B cell (primary cell): ENCODE data around the gene DGKQ. TPM values are rescaled to one million over a fixed set of nuclear protein-coding genes. Genes with fewer than 3 reads are reported as not detected.
"Not testable (repeated sequence)": the region's sequence is repeated elsewhere in the genome, so short reads cannot be mapped to it uniquely, and the experiment has no call there.

Experiments used
- ATAC-seq: fragments of 200-7000 bp; cut with Tn5 transposase; one replicate; pipeline ENCODE4 v1.10.0; 2021; ENCODE audit warnings: low read depth, mild to moderate bottlenecking, moderate number of reproducible peaks, moderate library complexity
- CTCF ChIA-PET: fragments of 350-600 bp; sonication (Branson Sonifier 250); formaldehyde crosslinking; loops from one replicate; lab custom pipeline; 2021; ENCODE audit warnings: antibody characterized with exemption, inconsistent platforms; lab: Charles Lee
- POLR2A ChIA-PET: fragments of 350-600 bp; sonication (Branson Sonifier 250); formaldehyde crosslinking; loops from one replicate; lab custom pipeline; 2021; ENCODE audit warnings: antibody characterized with exemption; lab: Charles Lee
- DNase-seq: peaks from one replicate; pipeline ENCODE4 v3.0.0; 2013
- H2AFZ ChIP-seq: 2 replicates; pipeline ENCODE4 v1.6.1; 2012; ENCODE audit warnings: mild to moderate bottlenecking, low read depth, low read length; ENCODE audit not compliant: insufficient read depth, poor library complexity, severe bottlenecking
- H3K27ac ChIP-seq, 2 donors: 1 replicate in 1 of 2; 2 replicates in 1 of 2; pipeline ENCODE4 v1.5.1; 2012 to 2013; ENCODE audit warnings: low read length in 2 of 2, mild to moderate bottlenecking in 2 of 2, moderate library complexity in 1 of 2
- H3K27me3 ChIP-seq, 4 experiments: fragments of 200-600 bp in 1 of 4; sonication (generic) in 1 of 4; replicated peaks in 1 of 4; 1 replicate in 2 of 4; 2 replicates in 2 of 4; pipeline versions ENCODE4 v1.6.1 to v1.7.0; 2013 to 2016; ENCODE audit warnings: low read length in 3 of 4, mild to moderate bottlenecking in 2 of 4, mixed read lengths in 1 of 4, moderate library complexity in 1 of 4; ENCODE audit not compliant: insufficient read depth in 4 of 4, control insufficient read depth in 3 of 4; ENCODE audit errors: control extremely low read depth in 1 of 4
- H3K36me3 ChIP-seq, 2 experiments: replicated peaks in 1 of 2; 1 replicate in 1 of 2; 2 replicates in 1 of 2; pipeline versions ENCODE4 v1.6.1 to v1.7.1; 2013; ENCODE audit warnings: low read length in 1 of 2; ENCODE audit not compliant: insufficient read depth in 2 of 2, control insufficient read depth in 1 of 2; ENCODE audit errors: control extremely low read depth in 1 of 2, extremely low read depth in 1 of 2
- H3K4me1 ChIP-seq, 2 donors: fragments of 200-600 bp in 1 of 2; sonication (generic) in 1 of 2; 1 replicate in 1 of 2; 2 replicates in 1 of 2; pipeline versions ENCODE4 v1.5.1 to v1.6.1; 2013 to 2017; ENCODE audit warnings: low read length in 2 of 2; ENCODE audit not compliant: control insufficient read depth in 2 of 2, insufficient read depth in 2 of 2
- H3K4me2 ChIP-seq: replicated peaks from 2 replicates; pipeline ENCODE3; 2012; ENCODE audit warnings: mild to moderate bottlenecking, low read depth, low read length; ENCODE audit not compliant: poor library complexity, severe bottlenecking
- H3K4me3 ChIP-seq, 5 experiments: fragments of 200-600 bp in 1 of 5; sonication (generic) in 1 of 5; 1 replicate in 3 of 5; 2 replicates in 2 of 5; pipeline versions ENCODE4 v1.5.1 to v1.7.0; 2011 to 2016; ENCODE audit warnings: low read length in 4 of 5, mild to moderate bottlenecking in 4 of 5, low read depth in 2 of 5, control low read depth in 1 of 5, moderate library complexity in 1 of 5; ENCODE audit not compliant: insufficient read depth in 1 of 5; ENCODE audit errors: control extremely low read depth in 1 of 5, extremely low read depth in 1 of 5
- H3K79me2 ChIP-seq: fragments of 200-600 bp; sonication (generic); one replicate; pipeline ENCODE4 v1.6.0; 2016; ENCODE audit warnings: low read length; ENCODE audit not compliant: control insufficient read depth, insufficient read depth
- H3K9ac ChIP-seq: fragments of 200-600 bp; sonication (generic); 2 replicates; pipeline ENCODE4 v1.6.1; 2017; ENCODE audit warnings: mild to moderate bottlenecking, low read length, moderate library complexity
- H3K9me3 ChIP-seq, 3 donors: one replicate each; pipeline versions ENCODE4 v1.6.1 to v1.7.1; 2013; ENCODE audit warnings: low read length in 2 of 3; ENCODE audit not compliant: control insufficient read depth in 2 of 3, insufficient read depth in 1 of 3; ENCODE audit errors: control extremely low read depth in 1 of 3
- H4K20me1 ChIP-seq: 2 replicates; pipeline ENCODE4 v1.6.0; 2012; ENCODE audit warnings: mild to moderate bottlenecking, low read length; ENCODE audit not compliant: insufficient read depth, control insufficient read depth, poor library complexity, severe bottlenecking
- H3K27ac Mint-ChIP-seq: one replicate; pipeline ENCODE4 v1.8.0; 2021; ENCODE audit warnings: mixed read lengths
- H3K27me3 Mint-ChIP-seq: one replicate; pipeline ENCODE4 v1.8.0; 2021; ENCODE audit warnings: mixed read lengths
- H3K4me1 Mint-ChIP-seq: one replicate; pipeline ENCODE4 v1.8.0; 2021; ENCODE audit warnings: mixed read lengths
- H3K4me3 Mint-ChIP-seq: one replicate; pipeline ENCODE4 v1.8.0; 2021; ENCODE audit warnings: mixed read lengths
- H3K9me3 Mint-ChIP-seq: one replicate; pipeline ENCODE4 v1.8.0; 2022; ENCODE audit warnings: mixed read lengths; ENCODE audit not compliant: insufficient read depth
- EZH2 ChIP-seq: IDR thresholded peaks from 2 replicates; pipeline ENCODE4 v1.6.1; 2012; ENCODE audit warnings: borderline replicate concordance, low read depth, mild to moderate bottlenecking, moderate library complexity, low read length; ENCODE audit not compliant: insufficient read depth, poor library complexity, severe bottlenecking
- WGBS: methylation state at CpG from one replicate; pipeline ENCODE4 v1.1.5; 2013; ENCODE audit warnings: missing lambda C conversion rate; ENCODE audit not compliant: insufficient coverage; 5-methylcytosine and 5-hydroxymethylcytosine counted together
- intact Hi-C: fragments of 100-400 bp; cut with micrococcal nuclease; formaldehyde crosslinking; loops from one replicate; pipeline ENCODE4 v1.10.0; 2022
- polyA plus RNA-seq: library from polyadenylated mRNA; depleted of rRNA; stranded (reverse); fragments of >200 nt; gene quantifications from 2 replicates; pipeline ENCODE4 v1.2.3, GENCODE V29; 2012
- total RNA-seq, 2 donors: library from RNA; stranded (reverse); fragments of 120-200 nt in 1 of 2; gene quantifications; 1 replicate in 1 of 2; 2 replicates in 1 of 2; pipeline versions ENCODE4 v1.2.3 to v1.2.4, GENCODE V29; 2013 to 2022
- TF ChIP-seq, protein P1 (sequence below): fragments of 200-600 bp; IDR thresholded peaks from one replicate; pipeline ENCODE4 v1.8.0; 2022; ENCODE audit warnings: antibody characterized with exemption, mild to moderate bottlenecking

The DGKQ gene
- total and polyA plus RNA-seq, 2 donors (not counting 1 experiment from before 2014, with no cell fraction given): 22.6 to 30.4 TPM

DNA sequence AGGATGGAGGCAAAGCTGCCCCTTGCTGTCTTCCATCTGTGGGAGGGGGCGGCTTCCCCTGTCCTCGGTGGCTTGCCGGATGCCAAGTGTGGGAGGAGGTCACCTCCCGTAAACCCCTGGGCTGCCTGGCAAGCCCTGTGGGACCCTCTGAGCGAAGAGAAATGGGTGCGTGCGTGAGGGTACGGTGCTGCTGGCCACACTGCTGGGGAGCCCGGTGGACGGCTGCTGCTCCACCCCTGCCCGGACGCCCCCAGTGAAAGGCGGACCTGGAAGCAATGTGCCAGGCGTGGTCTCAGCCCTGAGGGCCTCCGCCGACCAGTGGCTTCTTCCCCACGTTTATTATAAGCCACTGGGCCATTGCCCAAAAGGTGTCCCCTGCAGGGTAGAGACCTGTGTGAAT lies 8.9 kb upstream of the DGKQ start:
- ATAC-seq: no peak
- CTCF ChIA-PET: no interaction called here

DNA sequence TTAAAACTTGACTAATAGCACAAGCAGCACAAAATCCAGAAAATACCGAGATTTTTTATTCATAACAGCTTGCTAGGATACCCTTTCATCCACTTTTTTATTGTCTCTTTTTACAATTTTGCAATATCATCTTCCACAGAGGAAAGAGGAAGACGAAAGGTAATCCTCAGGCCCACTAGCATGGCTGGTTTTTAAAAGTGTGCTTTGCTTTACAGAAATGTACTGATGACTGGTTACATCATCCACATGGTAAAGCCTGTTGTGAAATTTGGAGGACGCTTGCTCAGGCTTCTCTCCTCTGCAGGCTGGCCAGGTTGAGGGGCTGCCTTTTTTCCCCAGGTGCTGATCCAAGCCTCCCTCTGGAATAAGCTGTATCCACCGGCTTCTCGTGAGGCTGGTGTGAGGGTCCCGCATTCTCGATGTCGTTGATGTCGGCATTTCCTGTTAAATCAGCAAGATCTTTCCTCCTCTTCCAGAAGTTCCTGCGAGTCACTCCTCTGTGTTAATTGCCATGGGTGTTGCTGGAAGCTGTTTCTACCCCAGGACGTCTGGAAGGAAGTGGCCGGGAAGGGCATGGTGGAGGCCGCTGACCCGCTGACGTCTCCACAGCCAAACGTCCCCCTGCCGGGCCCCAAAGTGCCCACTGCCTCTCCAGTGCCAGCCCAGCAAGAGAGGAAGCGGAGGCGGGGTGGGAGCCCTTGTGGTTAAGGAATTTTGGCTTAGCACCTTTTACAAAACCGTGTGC lies 5.8 kb upstream of the DGKQ start:
- H3K27me3 ChIP-seq: no peaks in the 10 kb centered on the region
- 70% methylated on average over 12 of the region's 20 CpGs for WGBS
- no peaks in the 10 kb centered on the region for H3K4me1 Mint-ChIP-seq
- intact Hi-C loops: no loop called here
- H2AFZ ChIP-seq: no peak overlapping the region
- DNase-seq (no peak), ATAC-seq (no peak)
- ChIA-PET CTCF (no interaction called here), POLR2A (no interaction called here)
- H3K27ac ChIP-seq: no peak overlapping the region
- H4K20me1 ChIP-seq: peaks cover 2% of the 10 kb centered on the region
- H3K4me2 ChIP-seq: no peak overlapping the region
- H3K4me3 ChIP-seq: no peak overlapping the region
- no peak overlapping the region for H3K27ac Mint-ChIP-seq
- H3K4me3 Mint-ChIP-seq: no peak overlapping the region
- H3K9me3 Mint-ChIP-seq: no peaks in the 10 kb centered on the region
- H3K9me3 ChIP-seq: peaks cover 0 to 14% (median 0%) of the 10 kb centered on the region in 3 donors
- no peaks in the 10 kb centered on the region for H3K27me3 Mint-ChIP-seq
- H3K36me3 ChIP-seq: no peaks in the 10 kb centered on the region
- H3K4me1 ChIP-seq: no peaks in the 10 kb centered on the region
- H3K79me2 ChIP-seq: peaks cover 6% of the 10 kb centered on the region
- TF ChIP-seq, protein P1, sequence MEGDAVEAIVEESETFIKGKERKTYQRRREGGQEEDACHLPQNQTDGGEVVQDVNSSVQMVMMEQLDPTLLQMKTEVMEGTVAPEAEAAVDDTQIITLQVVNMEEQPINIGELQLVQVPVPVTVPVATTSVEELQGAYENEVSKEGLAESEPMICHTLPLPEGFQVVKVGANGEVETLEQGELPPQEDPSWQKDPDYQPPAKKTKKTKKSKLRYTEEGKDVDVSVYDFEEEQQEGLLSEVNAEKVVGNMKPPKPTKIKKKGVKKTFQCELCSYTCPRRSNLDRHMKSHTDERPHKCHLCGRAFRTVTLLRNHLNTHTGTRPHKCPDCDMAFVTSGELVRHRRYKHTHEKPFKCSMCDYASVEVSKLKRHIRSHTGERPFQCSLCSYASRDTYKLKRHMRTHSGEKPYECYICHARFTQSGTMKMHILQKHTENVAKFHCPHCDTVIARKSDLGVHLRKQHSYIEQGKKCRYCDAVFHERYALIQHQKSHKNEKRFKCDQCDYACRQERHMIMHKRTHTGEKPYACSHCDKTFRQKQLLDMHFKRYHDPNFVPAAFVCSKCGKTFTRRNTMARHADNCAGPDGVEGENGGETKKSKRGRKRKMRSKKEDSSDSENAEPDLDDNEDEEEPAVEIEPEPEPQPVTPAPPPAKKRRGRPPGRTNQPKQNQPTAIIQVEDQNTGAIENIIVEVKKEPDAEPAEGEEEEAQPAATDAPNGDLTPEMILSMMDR: no peak
- no peak for TF ChIP-seq EZH2
- no peak overlapping the region for H3K9ac ChIP-seq

More for the DNA sequence above, 8.9 kb upstream of the DGKQ start:
- H3K36me3 ChIP-seq: no peaks in the 10 kb centered on the region
- DNase-seq: no peak
- no peak overlapping the region for H3K27ac ChIP-seq
- TF ChIP-seq, protein P1: no peak
- no peak for TF ChIP-seq EZH2
- peaks cover 18 to 19% of the 10 kb centered on the region in 2 donors for H3K4me1 ChIP-seq
- H3K4me3 ChIP-seq: no peak overlapping the region
- H4K20me1 ChIP-seq: peaks cover 2% of the 10 kb centered on the region
- H2AFZ ChIP-seq: no peak overlapping the region
- peaks cover 12% of the 10 kb centered on the region for H3K79me2 ChIP-seq
- H3K27me3 ChIP-seq: no peaks in the 10 kb centered on the region
- H3K9ac ChIP-seq: no peak overlapping the region
- H3K4me2 ChIP-seq: no peak overlapping the region
- no peaks in the 10 kb centered on the region for H3K27me3 Mint-ChIP-seq
- H3K4me1 Mint-ChIP-seq: peaks cover 17% of the 10 kb centered on the region
- POLR2A ChIA-PET: no interaction called here
- H3K9me3 Mint-ChIP-seq: no peaks in the 10 kb centered on the region
- intact Hi-C loops: loop anchor here (10.0 kb wide), 1 partner anchor 737 kb away; no protein-coding TSS in a partner anchor
- no peak overlapping the region for H3K4me3 Mint-ChIP-seq
- H3K9me3 ChIP-seq: no peaks in the 10 kb centered on the region
- WGBS: 92% methylated on average over 17 of the region's 17 CpGs
- H3K27ac Mint-ChIP-seq: no peak overlapping the region

DNA sequence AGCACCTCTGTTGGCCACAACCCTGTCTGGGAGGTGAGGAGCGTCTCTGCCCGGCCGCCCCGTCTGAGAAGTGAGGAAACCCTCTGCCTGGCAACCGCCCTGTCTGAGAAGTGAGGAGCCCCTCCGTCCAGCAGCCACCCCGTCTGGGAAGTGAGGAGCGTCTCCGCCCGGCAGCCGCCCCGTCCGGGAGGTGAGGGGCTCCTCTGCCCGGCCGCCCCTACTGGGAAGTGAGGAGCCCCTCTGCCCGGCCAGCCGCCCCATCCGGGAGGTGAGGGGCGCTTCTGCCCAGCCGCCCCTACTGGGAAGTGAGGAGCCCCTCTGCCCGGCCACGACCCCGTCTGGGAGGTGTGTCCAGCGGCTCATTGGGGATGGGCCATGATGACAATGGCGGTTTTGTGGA lies 2.6 kb upstream of the DGKQ start:
- POLR2A ChIA-PET, H3K4me1 Mint-ChIP-seq, H2AFZ ChIP-seq, DNase-seq, H3K27ac ChIP-seq, H3K9ac ChIP-seq, H3K27me3 ChIP-seq, CTCF ChIA-PET, H3K79me2 ChIP-seq, H3K27ac Mint-ChIP-seq, intact Hi-C loops, H3K4me3 ChIP-seq, H3K9me3 Mint-ChIP-seq, H3K4me3 Mint-ChIP-seq, H3K36me3 ChIP-seq, H3K4me2 ChIP-seq, H3K27me3 Mint-ChIP-seq, ATAC-seq: not testable (repeated sequence)
- no CpG with 5 or more reads among the region's 25 CpGs for WGBS
- H3K4me1 ChIP-seq: peaks cover 10 to 16% of the 10 kb centered on the region in 2 donors
- H4K20me1 ChIP-seq: peaks cover 26% of the 10 kb centered on the region
- H3K9me3 ChIP-seq: peaks cover 0 to 15% (median 0%) of the 10 kb centered on the region in 3 donors
